IMR-90 (cell line): Measurements from ENCODE around the gene RASSF5. TPM values are rescaled to one million over a fixed set of nuclear protein-coding genes. Genes with fewer than 3 reads are reported as not detected.

Experiments
- ATAC-seq: fragments of 200-7000 bp; cut with Tn5 transposase; 2 replicates; pipeline ENCODE4 v1.9.1; 2020; ENCODE audit warnings: low read depth, mild to moderate bottlenecking, moderate library complexity
- BruUV-seq: library from RNA; stranded (reverse); fragments of 400-500 nt; replicated peaks from 2 replicates; lab custom pipeline; 2021; lab: Mats Ljungman, UMichigan
- CTCF ChIA-PET: fragments of 300-600 bp; formaldehyde crosslinking; extraction: SDS; loops from one replicate; lab custom pipeline; 2021; ENCODE audit warnings: antibody characterized with exemption; lab: Yijun Ruan, JAX
- POLR2A ChIA-PET: fragments of 300-600 bp; sonication (Branson Sonifier 250); formaldehyde crosslinking; loops from one replicate; lab custom pipeline; 2022; ENCODE audit warnings: antibody characterized with exemption; ENCODE audit not compliant: unreplicated experiment; lab: Charles Lee
- DNase-seq: peaks from one replicate; pipeline ENCODE4 v3.0.0; 2013
- H2AFZ ChIP-seq: replicated peaks from 2 replicates; pipeline ENCODE3; 2013; ENCODE audit warnings: low read length, mild to moderate bottlenecking; ENCODE audit not compliant: poor library complexity
- H2AK5ac ChIP-seq: 2 replicates; pipeline ENCODE4 v1.6.1; 2013; ENCODE audit warnings: low read depth, low read length, inconsistent platforms
- H2AK9ac ChIP-seq: replicated peaks from 2 replicates; pipeline ENCODE3; 2013; ENCODE audit warnings: mild to moderate bottlenecking, low read depth, low read length, moderate library complexity; ENCODE audit not compliant: poor library complexity
- H2BK120ac ChIP-seq: 2 replicates; pipeline ENCODE4 v1.6.1; 2013; ENCODE audit warnings: low read depth, low read length, inconsistent platforms
- H2BK15ac ChIP-seq: 3 replicates; pipeline ENCODE4 v1.6.1; 2013; ENCODE audit warnings: low read depth, low read length, inconsistent platforms
- H2BK20ac ChIP-seq: 2 replicates; pipeline ENCODE4 v1.6.1; 2013; ENCODE audit warnings: low read depth, mild to moderate bottlenecking, inconsistent platforms, low read length, moderate library complexity
- H2BK5ac ChIP-seq: 2 replicates; pipeline ENCODE4 v1.6.1; 2013; ENCODE audit warnings: mild to moderate bottlenecking, low read depth, low read length, inconsistent platforms; ENCODE audit not compliant: poor library complexity, severe bottlenecking
- H3K14ac ChIP-seq: replicated peaks from 2 replicates; pipeline ENCODE4 v1.6.1; 2013; ENCODE audit warnings: low read depth, low read length, inconsistent platforms
- H3K18ac ChIP-seq: 2 replicates; pipeline ENCODE4 v1.6.1; 2013; ENCODE audit warnings: low read depth, low read length, control low read depth
- H3K23ac ChIP-seq: 2 replicates; pipeline ENCODE4 v1.6.1; 2013; ENCODE audit warnings: low read depth, low read length, inconsistent platforms
- H3K27ac ChIP-seq: 2 replicates; pipeline ENCODE4 v1.5.1; 2013; ENCODE audit warnings: mild to moderate bottlenecking, control low read depth, low read length; ENCODE audit not compliant: insufficient read depth
- H3K27me3 ChIP-seq: 2 replicates; pipeline ENCODE4 v1.6.1; 2013; ENCODE audit warnings: low read length; ENCODE audit not compliant: control insufficient read depth, insufficient read depth
- H3K36me3 ChIP-seq: 2 replicates; pipeline ENCODE4 v1.6.1; 2013; ENCODE audit warnings: low read length, mixed read lengths; ENCODE audit not compliant: control insufficient read depth, insufficient read depth
- H3K4ac ChIP-seq: 2 replicates; pipeline ENCODE4 v1.6.1; 2013; ENCODE audit warnings: low read depth, low read length, inconsistent platforms
- H3K4me1 ChIP-seq: 2 replicates; pipeline ENCODE4 v1.6.1; 2013; ENCODE audit warnings: low read length, mixed read lengths; ENCODE audit not compliant: control insufficient read depth, insufficient read depth
- H3K4me2 ChIP-seq: 2 replicates; pipeline ENCODE4 v1.6.1; 2013; ENCODE audit warnings: low read depth, mild to moderate bottlenecking, control low read depth, low read length, moderate library complexity
- H3K4me3 ChIP-seq: 2 replicates; pipeline ENCODE4 v1.5.1; 2013; ENCODE audit warnings: low read depth, mild to moderate bottlenecking, control low read depth, low read length, moderate library complexity; ENCODE audit not compliant: insufficient read depth
- H3K56ac ChIP-seq: 2 replicates; pipeline ENCODE4 v1.6.1; 2013; ENCODE audit warnings: low read length, inconsistent platforms; ENCODE audit not compliant: insufficient read depth; ENCODE audit errors: extremely low read depth
- H3K79me1 ChIP-seq, 2 experiments: 2 replicates each; pipeline ENCODE4 v1.6.1; 2013; ENCODE audit warnings: low read length in 2 of 2, inconsistent platforms in 1 of 2, low read depth in 1 of 2
- H3K9ac ChIP-seq: 2 replicates; pipeline ENCODE4 v1.6.1; 2013; ENCODE audit warnings: low read depth, low read length, control low read depth
- H3K9me1 ChIP-seq: 2 replicates; pipeline ENCODE4 v1.6.1; 2013; ENCODE audit warnings: low read length, inconsistent platforms; ENCODE audit not compliant: insufficient read depth
- H3K9me3 ChIP-seq: 2 replicates; pipeline ENCODE4 v1.6.1; 2013; ENCODE audit warnings: low read length; ENCODE audit not compliant: control insufficient read depth, insufficient read depth
- H4K20me1 ChIP-seq: 2 replicates; pipeline ENCODE4 v1.6.1; 2013; ENCODE audit warnings: low read length, inconsistent platforms; ENCODE audit not compliant: insufficient read depth
- H4K5ac ChIP-seq: 2 replicates; pipeline ENCODE4 v1.6.1; 2013; ENCODE audit warnings: mild to moderate bottlenecking, low read depth, low read length, control low read depth
- H4K8ac ChIP-seq, 2 experiments: 2 replicates each; pipeline ENCODE4 v1.6.1; 2013; ENCODE audit warnings: low read depth in 2 of 2, low read length in 2 of 2, control low read depth in 1 of 2, inconsistent platforms in 1 of 2
- H4K91ac ChIP-seq: 2 replicates; pipeline ENCODE4 v1.6.1; 2013; ENCODE audit warnings: low read depth, low read length, inconsistent platforms; ENCODE audit not compliant: insufficient read depth
- CHD1 ChIP-seq: IDR thresholded peaks from 2 replicates; pipeline ENCODE4 v1.6.1; 2012; ENCODE audit warnings: low read depth, low read length, improper control_type of control experiment
- MAZ ChIP-seq: IDR thresholded peaks from 2 replicates; pipeline ENCODE4 v1.6.1; 2012; ENCODE audit warnings: low read depth, mild to moderate bottlenecking, low read length, improper control_type of control experiment, moderate library complexity, borderline replicate concordance
- POLR2A ChIP-seq: IDR thresholded peaks from 2 replicates; pipeline ENCODE4 v1.6.1; 2012; ENCODE audit warnings: mild to moderate bottlenecking, low read depth, low read length
- RAD21 ChIP-seq: IDR thresholded peaks from 2 replicates; pipeline ENCODE4 v1.6.1; 2012; ENCODE audit warnings: low read length, improper control_type of control experiment
- SMC3 ChIP-seq: fragments of 150-350 bp; IDR thresholded peaks from 2 replicates; pipeline ENCODE4 v1.6.1; 2016; ENCODE audit warnings: low read depth, mild to moderate bottlenecking, antibody characterized with exemption, low read length, moderate library complexity
- WGBS, 2 experiments: methylation state at CpG; one replicate each; pipeline versions ENCODE4 v1.1.5 to v1.1.7; 2013; ENCODE audit warnings: missing lambda C conversion rate in 2 of 2; ENCODE audit not compliant: insufficient read length in 1 of 2; ENCODE audit errors: extremely low coverage in 2 of 2; 5-methylcytosine and 5-hydroxymethylcytosine counted together
- dilution Hi-C: fragments of 300-500 bp; cut with HindIII; formaldehyde crosslinking; loops from one replicate; pipeline ENCODE4 v1.14.3; 2018; ENCODE audit warnings: low sequenced_read_pairs; ENCODE audit not compliant: unreplicated experiment
- in situ Hi-C: fragments of 300-500 bp; cut with MboI; formaldehyde crosslinking; loops from 3 replicates; pipeline ENCODE4 v1.14.3; 2019; ENCODE audit warnings: low sequenced_read_pairs, inconsistent platforms, mixed read lengths
- intact Hi-C: fragments of 100-400 bp; cut with micrococcal nuclease; formaldehyde crosslinking; loops from 2 replicates; pipeline ENCODE4 v1.10.0; 2022
- polyA plus RNA-seq, 3 experiments: library from polyadenylated mRNA; depleted of rRNA; stranded (reverse); fragments of >200 nt; gene quantifications; 2 replicates each; pipeline ENCODE4 v1.2.3, GENCODE V29; 2012; ENCODE audit warnings: low replicate concordance in 1 of 3
- total RNA-seq: library from RNA; depleted of rRNA; stranded (reverse); fragments of >200 nt; gene quantifications from 2 replicates; pipeline ENCODE4 v1.2.3, GENCODE V29; 2012
- TF ChIP-seq, protein P1 (sequence below): fragments of 150-350 bp; IDR thresholded peaks from 2 replicates; pipeline ENCODE4 v1.6.1; 2016; ENCODE audit warnings: low read depth, mild to moderate bottlenecking, low read length, moderate library complexity, borderline replicate concordance
- TF ChIP-seq, protein P2 (sequence below): conservative IDR thresholded peaks from 2 replicates; pipeline ENCODE4 v1.5.1; 2012; ENCODE audit warnings: mild to moderate bottlenecking, low read depth, low read length, improper control_type of control experiment

RASSF5 gene
- total and polyA plus RNA-seq, 2 of the 4 experiments (the other 2 are of a cell fraction) = 0.18 to 1.1 TPM

DNA sequence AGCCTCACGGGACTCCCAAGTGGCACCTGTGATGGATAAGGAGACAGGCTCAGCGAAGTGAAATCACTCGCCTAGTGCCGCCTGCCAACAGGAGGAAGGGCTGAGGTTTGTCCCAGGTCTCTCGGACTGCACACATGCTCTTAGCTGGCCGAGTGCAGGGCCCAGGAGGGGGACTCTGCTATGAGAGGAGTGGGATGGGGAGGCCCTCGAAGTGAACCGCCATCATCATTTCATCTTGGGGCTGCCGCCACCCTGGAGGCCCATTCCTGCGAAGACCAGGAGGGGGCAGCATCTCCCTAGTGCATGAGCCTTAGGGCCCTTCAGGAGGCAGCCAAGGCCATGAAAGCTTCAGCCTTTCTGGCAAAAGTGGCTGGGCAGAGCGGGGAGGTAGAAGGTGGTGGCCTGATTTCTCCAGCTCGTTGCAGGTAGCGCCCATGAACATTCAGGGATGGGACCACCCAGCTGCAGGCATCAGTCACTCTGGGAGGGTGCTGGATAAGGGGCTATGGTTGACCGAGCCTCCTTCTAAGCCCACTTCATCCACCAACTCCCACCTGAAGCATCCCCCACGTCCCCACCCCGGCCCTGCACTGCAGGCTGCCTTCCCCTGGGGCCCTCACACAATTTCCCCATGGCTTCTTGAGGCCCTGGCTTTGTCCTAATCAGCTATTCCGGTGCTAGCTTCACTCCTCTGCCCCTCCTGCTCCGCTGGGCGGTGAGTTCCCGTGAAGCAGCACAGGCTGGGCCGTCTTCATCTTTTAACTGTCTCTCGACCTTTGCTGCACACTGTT, 17.2 kb upstream of the RASSF5 start:
- DNase-seq (peak; percentile 69), ATAC-seq (peak; percentile 98)
- Histone ChIP-seq H3K36me3 (peaks cover 39% of the 10 kb centered on the region), H3K27me3 (no peaks in the 10 kb centered on the region), H3K4me1 (peaks cover 4% of the 10 kb centered on the region), H3K4me2 (no peak overlapping the region), H3K4me3 (no peak overlapping the region), H3K18ac (no peak overlapping the region), H3K27ac (no peak overlapping the region), H3K14ac (no peak overlapping the region), H3K56ac (no peak overlapping the region), H3K9ac (no peak overlapping the region), H3K9me3 (no peaks in the 10 kb centered on the region), H2BK20ac (no peak overlapping the region), H4K91ac (no peak overlapping the region), H4K20me1 (no peaks in the 10 kb centered on the region; the same call in 1 of the 2 replicates), H2BK15ac (no peak overlapping the region), H4K8ac (no peak overlapping the region), H3K79me1 (no peaks in the 10 kb centered on the region), H3K4ac (no peak overlapping the region; the same call in 1 of the 2 replicates), H2BK120ac (no peak overlapping the region), H3K9me1 (no peaks in the 10 kb centered on the region), H2BK5ac (no peak overlapping the region), H2AK5ac (peak overlapping the region; percentile 14; the same call in 1 of the 2 replicates), H3K23ac (no peak overlapping the region), H4K5ac (no peak overlapping the region), H2AK9ac (peak overlapping the region; percentile 85), H2AFZ (peak overlapping the region; percentile 71)
- peak; percentile 92 for TF ChIP-seq SMC3
- TF ChIP-seq, protein P1, sequence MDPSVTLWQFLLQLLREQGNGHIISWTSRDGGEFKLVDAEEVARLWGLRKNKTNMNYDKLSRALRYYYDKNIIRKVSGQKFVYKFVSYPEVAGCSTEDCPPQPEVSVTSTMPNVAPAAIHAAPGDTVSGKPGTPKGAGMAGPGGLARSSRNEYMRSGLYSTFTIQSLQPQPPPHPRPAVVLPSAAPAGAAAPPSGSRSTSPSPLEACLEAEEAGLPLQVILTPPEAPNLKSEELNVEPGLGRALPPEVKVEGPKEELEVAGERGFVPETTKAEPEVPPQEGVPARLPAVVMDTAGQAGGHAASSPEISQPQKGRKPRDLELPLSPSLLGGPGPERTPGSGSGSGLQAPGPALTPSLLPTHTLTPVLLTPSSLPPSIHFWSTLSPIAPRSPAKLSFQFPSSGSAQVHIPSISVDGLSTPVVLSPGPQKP = no peak
- TF ChIP-seq POLR2A = peak; percentile 53; the same call in 1 of the 2 replicates
- peak; percentile 99 for TF ChIP-seq RAD21
- no peak; the same call in 1 of the 2 replicates for TF ChIP-seq CHD1
- TF ChIP-seq, protein P2, sequence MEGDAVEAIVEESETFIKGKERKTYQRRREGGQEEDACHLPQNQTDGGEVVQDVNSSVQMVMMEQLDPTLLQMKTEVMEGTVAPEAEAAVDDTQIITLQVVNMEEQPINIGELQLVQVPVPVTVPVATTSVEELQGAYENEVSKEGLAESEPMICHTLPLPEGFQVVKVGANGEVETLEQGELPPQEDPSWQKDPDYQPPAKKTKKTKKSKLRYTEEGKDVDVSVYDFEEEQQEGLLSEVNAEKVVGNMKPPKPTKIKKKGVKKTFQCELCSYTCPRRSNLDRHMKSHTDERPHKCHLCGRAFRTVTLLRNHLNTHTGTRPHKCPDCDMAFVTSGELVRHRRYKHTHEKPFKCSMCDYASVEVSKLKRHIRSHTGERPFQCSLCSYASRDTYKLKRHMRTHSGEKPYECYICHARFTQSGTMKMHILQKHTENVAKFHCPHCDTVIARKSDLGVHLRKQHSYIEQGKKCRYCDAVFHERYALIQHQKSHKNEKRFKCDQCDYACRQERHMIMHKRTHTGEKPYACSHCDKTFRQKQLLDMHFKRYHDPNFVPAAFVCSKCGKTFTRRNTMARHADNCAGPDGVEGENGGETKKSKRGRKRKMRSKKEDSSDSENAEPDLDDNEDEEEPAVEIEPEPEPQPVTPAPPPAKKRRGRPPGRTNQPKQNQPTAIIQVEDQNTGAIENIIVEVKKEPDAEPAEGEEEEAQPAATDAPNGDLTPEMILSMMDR = peak; percentile 96
- TF ChIP-seq MAZ = peak; percentile 58; the same call in 1 of the 2 replicates
- ChIA-PET POLR2A (no interaction called here), CTCF (interaction anchor here (0.6 to 2.7 kb wide), 15 partner anchors 10 to 492 kb away, joined by 3 to 15 read pairs (median 3); partner anchors contain the start of gene IKBKE)
- in situ Hi-C loops = loop anchor here (5.0 to 10.0 kb wide), 3 partner anchors 92 to 425 kb away; no protein-coding TSS in a partner anchor
- intact Hi-C loops = loop anchor here (1.0 to 5.0 kb wide), 3 partner anchors 93 to 422 kb away; no protein-coding TSS in a partner anchor
- dilution Hi-C loops = no loop called here
- BruUV-seq = no TSS peak
- WGBS, 2 experiments = 67% methylated on average over 10 of the region's 22 CpGs; no CpG with 5 or more reads in 1 of the 2 experiments
